Smooth muscle cell (in vitro differentiated cells): Measurements from ENCODE around the gene TMEM266. TPM values are rescaled to one million over a fixed set of nuclear protein-coding genes. Genes with fewer than 3 reads are reported as not detected.

Experiments used
- DNase-seq: peaks from one replicate; lab custom pipeline; 2025; ENCODE audit not compliant: unreplicated experiment; lab: John Stamatoyannopoulos, UW
- H2AFZ ChIP-seq: fragments of 200-600 bp; sonication (generic); 2 replicates; pipeline ENCODE4 v1.6.0; 2016; ENCODE audit warnings: antibody characterized with exemption, low read depth, mild to moderate bottlenecking
- H3F3A ChIP-seq: fragments of 200-600 bp; sonication (generic); 2 replicates; pipeline ENCODE4 v1.6.0; 2017; ENCODE audit warnings: antibody characterized with exemption, low read depth
- H3K27ac ChIP-seq: fragments of 200-600 bp; sonication (generic); 2 replicates; pipeline ENCODE4 v1.5.1; 2016; ENCODE audit warnings: low read depth, mild to moderate bottlenecking
- H3K27me3 ChIP-seq: fragments of 200-600 bp; sonication (generic); 2 replicates; pipeline ENCODE4 v1.6.1; 2016; ENCODE audit warnings: low read depth, mild to moderate bottlenecking
- H3K36me3 ChIP-seq: fragments of 200-600 bp; sonication (generic); 2 replicates; pipeline ENCODE4 v1.5.1; 2016; ENCODE audit warnings: low read depth
- H3K4me1 ChIP-seq: fragments of 200-600 bp; sonication (generic); 2 replicates; pipeline ENCODE4 v1.5.1; 2016; ENCODE audit warnings: low read depth
- H3K4me2 ChIP-seq: fragments of 200-600 bp; sonication (generic); 2 replicates; pipeline ENCODE4 v1.6.0; 2016; ENCODE audit warnings: mild to moderate bottlenecking
- H3K4me3 ChIP-seq: fragments of 200-600 bp; sonication (generic); 2 replicates; pipeline ENCODE4 v1.5.1; 2016; ENCODE audit warnings: mild to moderate bottlenecking
- H3K79me2 ChIP-seq: fragments of 200-600 bp; sonication (generic); 2 replicates; pipeline ENCODE4 v1.6.0; 2016; ENCODE audit warnings: low read depth, mild to moderate bottlenecking
- H3K9ac ChIP-seq: fragments of 200-600 bp; sonication (generic); 2 replicates; pipeline ENCODE4 v1.6.0; 2016; ENCODE audit warnings: low read depth
- H3K9me3 ChIP-seq: fragments of 200-600 bp; sonication (generic); replicated peaks from 2 replicates; pipeline ENCODE4 v1.5.1; 2016; ENCODE audit warnings: low read depth
- H4K20me1 ChIP-seq: fragments of 200-600 bp; sonication (generic); 2 replicates; pipeline ENCODE4 v1.6.0; 2016; ENCODE audit warnings: low read depth
- WGBS: methylation state at CpG from one replicate; pipeline ENCODE4 v1.1.7; 2016; ENCODE audit warnings: low lambda C conversion rate; 5-methylcytosine and 5-hydroxymethylcytosine counted together
- polyA plus RNA-seq: library from polyadenylated mRNA; unstranded; fragments of >200 nt; fragmentation: Nextera tagmentation; extraction: Ambion mirVana; gene quantifications from 2 replicates; pipeline ENCODE4 v1.2.1, GENCODE V29; 2016
- total RNA-seq: library from RNA; depleted of rRNA; stranded (reverse); fragments of >200 nt; gene quantifications from 2 replicates; pipeline ENCODE4 v1.2.3, GENCODE V29; 2014
- TF ChIP-seq, protein P1 (sequence below): fragments of 200-600 bp; sonication (generic); IDR thresholded peaks from 2 replicates; pipeline ENCODE4 v1.5.1; 2017; ENCODE audit warnings: borderline replicate concordance, mild to moderate bottlenecking, antibody characterized with exemption; ENCODE audit not compliant: insufficient read depth, poor library complexity, severe bottlenecking

The TMEM266 gene
- total and polyA plus RNA-seq, 2 experiments from 2014 or later = 0.27 TPM; not detected in 1

GRCh38 chr15:76172782-76173181 lies 113.0 kb downstream of the TMEM266 start:
- no peaks in the 10 kb centered on the region for H4K20me1 ChIP-seq
- no peak overlapping the region for H3K4me3 ChIP-seq
- H3K36me3 ChIP-seq = no peaks in the 10 kb centered on the region
- H3K9ac ChIP-seq = no peak overlapping the region
- no peak for DNase-seq
- H3K9me3 ChIP-seq = no peaks in the 10 kb centered on the region
- H3K4me2 ChIP-seq = no peak overlapping the region
- TF ChIP-seq, protein P1, sequence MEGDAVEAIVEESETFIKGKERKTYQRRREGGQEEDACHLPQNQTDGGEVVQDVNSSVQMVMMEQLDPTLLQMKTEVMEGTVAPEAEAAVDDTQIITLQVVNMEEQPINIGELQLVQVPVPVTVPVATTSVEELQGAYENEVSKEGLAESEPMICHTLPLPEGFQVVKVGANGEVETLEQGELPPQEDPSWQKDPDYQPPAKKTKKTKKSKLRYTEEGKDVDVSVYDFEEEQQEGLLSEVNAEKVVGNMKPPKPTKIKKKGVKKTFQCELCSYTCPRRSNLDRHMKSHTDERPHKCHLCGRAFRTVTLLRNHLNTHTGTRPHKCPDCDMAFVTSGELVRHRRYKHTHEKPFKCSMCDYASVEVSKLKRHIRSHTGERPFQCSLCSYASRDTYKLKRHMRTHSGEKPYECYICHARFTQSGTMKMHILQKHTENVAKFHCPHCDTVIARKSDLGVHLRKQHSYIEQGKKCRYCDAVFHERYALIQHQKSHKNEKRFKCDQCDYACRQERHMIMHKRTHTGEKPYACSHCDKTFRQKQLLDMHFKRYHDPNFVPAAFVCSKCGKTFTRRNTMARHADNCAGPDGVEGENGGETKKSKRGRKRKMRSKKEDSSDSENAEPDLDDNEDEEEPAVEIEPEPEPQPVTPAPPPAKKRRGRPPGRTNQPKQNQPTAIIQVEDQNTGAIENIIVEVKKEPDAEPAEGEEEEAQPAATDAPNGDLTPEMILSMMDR = no peak
- H3K79me2 ChIP-seq = no peaks in the 10 kb centered on the region
- peaks cover 2% of the 10 kb centered on the region for H3K4me1 ChIP-seq
- H3K27ac ChIP-seq = no peak overlapping the region
- 90% methylated on average over 16 of the region's 16 CpGs for WGBS
- no peak overlapping the region for H2AFZ ChIP-seq
- H3F3A ChIP-seq = no peaks in the 10 kb centered on the region
- no peaks in the 10 kb centered on the region for H3K27me3 ChIP-seq

DNA sequence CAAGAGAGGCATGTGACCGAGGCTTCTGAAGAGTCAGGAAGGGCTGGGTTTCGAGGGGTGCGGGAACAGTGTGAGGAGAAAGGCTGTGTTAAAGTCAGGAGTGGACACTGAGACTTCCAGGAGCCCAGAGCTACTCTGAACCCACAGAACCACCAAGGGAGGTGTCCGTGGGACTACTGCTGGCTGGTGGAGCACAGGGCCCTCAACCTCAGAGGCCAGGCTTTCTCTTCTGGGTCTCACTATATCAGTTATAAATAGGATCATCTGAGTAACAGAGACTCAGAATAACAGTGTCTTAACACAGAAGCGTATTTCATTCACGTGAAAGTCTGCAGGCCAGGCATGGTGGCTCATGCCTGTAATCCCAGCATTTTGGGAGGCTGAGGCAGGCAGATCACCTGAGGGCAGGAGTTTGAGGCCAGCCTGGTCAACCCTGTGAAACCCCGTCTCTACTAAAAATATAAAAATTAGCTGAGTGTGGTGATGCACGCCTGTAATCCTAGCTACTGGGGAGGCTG lies 113.6 kb downstream of the TMEM266 start:
- Histone ChIP-seq H3K36me3 (no peaks in the 10 kb centered on the region), H3K27me3 (no peaks in the 10 kb centered on the region), H3K4me2 (no peak overlapping the region), H3F3A (no peaks in the 10 kb centered on the region), H3K9ac (no peak overlapping the region), H2AFZ (no peak overlapping the region), H3K79me2 (no peaks in the 10 kb centered on the region), H3K4me3 (no peak overlapping the region), H4K20me1 (no peaks in the 10 kb centered on the region), H3K27ac (no peak overlapping the region), H3K9me3 (no peaks in the 10 kb centered on the region), H3K4me1 (peaks cover 3% of the 10 kb centered on the region)
- TF ChIP-seq, protein P1 = no peak
- WGBS = 92% methylated on average over 8 of the region's 8 CpGs
- no peak for DNase-seq

DNA sequence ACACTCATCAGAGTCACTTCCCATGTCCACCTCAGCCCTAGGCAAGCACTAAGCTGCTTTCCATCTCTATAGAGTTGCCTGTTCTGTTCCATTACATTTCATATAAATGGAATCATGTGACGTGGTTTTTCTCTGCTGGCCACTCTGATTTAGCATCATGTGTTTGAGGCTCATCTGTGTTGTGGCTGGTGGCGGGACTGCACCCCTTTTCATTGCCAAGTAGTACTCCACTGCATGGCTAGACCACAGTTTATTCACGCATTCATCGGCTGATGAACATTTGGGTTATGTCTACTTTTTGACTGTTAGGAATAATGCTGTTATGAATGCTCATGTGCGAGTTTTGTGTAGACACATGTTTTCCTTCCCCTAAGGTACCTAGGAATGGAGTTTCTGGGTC lies 114.9 kb downstream of the TMEM266 start:
- H3K79me2 ChIP-seq = no peaks in the 10 kb centered on the region
- no peak overlapping the region for H2AFZ ChIP-seq
- H4K20me1 ChIP-seq = no peaks in the 10 kb centered on the region
- no peak overlapping the region for H3K27ac ChIP-seq
- TF ChIP-seq, protein P1 = no peak
- H3K9me3 ChIP-seq = no peaks in the 10 kb centered on the region
- 97% methylated on average over 5 of the region's 5 CpGs for WGBS
- H3K4me3 ChIP-seq = no peak overlapping the region
- DNase-seq = no peak
- H3K36me3 ChIP-seq = no peaks in the 10 kb centered on the region
- H3F3A ChIP-seq = no peaks in the 10 kb centered on the region
- H3K4me1 ChIP-seq = peaks cover 3% of the 10 kb centered on the region
- H3K4me2 ChIP-seq = no peak overlapping the region
- H3K9ac ChIP-seq = no peak overlapping the region
- H3K27me3 ChIP-seq = no peaks in the 10 kb centered on the region

DNA sequence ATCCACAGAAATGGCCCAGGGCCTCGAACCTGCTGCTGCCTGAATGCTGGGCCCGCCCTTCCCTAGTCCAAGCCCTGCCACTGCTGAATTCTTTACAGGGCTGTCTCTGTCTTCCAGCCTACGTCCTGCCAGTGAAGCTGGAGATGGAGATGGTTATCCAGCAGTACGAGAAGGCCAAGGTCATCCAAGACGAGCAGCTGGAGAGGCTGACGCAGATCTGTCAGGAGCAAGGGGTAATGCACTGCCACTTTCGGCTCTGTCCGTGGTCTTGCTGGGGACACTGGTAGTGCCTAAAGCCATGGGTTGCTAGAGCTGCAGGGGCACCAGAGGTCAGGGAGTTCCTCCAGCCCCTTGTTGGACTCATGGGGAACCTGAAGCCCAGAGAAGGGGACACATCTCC lies 115.7 kb downstream of the TMEM266 start:
- Histone ChIP-seq H3K9ac (no peak overlapping the region), H3K79me2 (no peaks in the 10 kb centered on the region), H3K27me3 (no peaks in the 10 kb centered on the region), H3K27ac (no peak overlapping the region), H3K9me3 (no peaks in the 10 kb centered on the region), H3K36me3 (no peaks in the 10 kb centered on the region), H4K20me1 (no peaks in the 10 kb centered on the region), H2AFZ (no peak overlapping the region), H3K4me1 (peaks cover 3% of the 10 kb centered on the region), H3K4me3 (no peak overlapping the region), H3F3A (no peaks in the 10 kb centered on the region), H3K4me2 (no peak overlapping the region)
- WGBS = 96% methylated on average over 8 of the region's 8 CpGs
- DNase-seq = no peak
- TF ChIP-seq, protein P1 = no peak
